ENCODE data around the gene CHIT1. TPM values are rescaled to one million over a fixed set of nuclear protein-coding genes. Genes with fewer than 3 reads are reported as not detected.

Gene CHIT1
- total RNA-seq, 1 experiment from 2014 or later = not detected

DNA sequence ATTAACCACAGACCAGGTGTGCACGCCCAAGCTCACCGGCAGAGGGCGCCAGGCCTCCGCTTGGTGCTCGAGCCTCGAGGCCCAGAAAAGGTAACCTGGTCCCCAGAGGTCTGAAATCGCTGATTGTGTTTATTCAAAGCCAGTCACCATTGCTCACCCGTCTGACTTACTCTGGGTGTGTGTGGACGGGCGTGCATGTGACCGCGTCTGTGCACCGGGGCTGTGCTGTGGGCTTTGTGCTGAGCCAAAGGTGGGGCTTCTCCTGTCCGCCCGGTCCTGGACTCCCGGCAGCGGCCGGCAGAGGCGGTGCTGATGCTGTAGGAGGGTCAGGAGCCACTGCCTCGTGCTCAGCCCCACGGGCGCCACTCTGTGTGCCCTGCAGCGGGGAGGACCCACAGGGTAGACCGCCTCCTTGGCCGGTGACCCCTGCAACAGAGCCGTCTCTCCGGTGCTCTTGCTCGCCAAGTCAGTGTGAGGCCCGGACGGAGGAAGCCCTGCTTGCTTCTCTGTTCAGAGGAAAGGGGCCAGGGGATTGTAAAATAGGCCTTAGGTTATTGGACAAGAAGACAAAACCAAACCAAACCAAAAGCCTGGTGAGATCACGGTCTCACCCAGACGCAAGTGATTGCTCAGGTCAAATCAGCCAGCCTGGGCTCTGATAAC lies 43.9 kb upstream of the CHIT1 start:
- Histone ChIP-seq H3K9ac (ENCODE audit: low read length) (peak overlapping the region; percentile 17; the same call in 1 of the 2 replicates), H3K36me3 (ENCODE audit: control insufficient read depth in 1 of 2, insufficient read depth in 2 of 2, low read length in 2 of 2) (no peaks in the 10 kb centered on the region), H3K4me2 (ENCODE audit: low read length) (peak overlapping the region; percentile 77), H3K27me3 (ENCODE audit: insufficient read depth, low read length) (no peaks in the 10 kb centered on the region), H3K4me1 (ENCODE audit: control insufficient read depth in 1 of 2, insufficient read depth in 2 of 2, low read length in 2 of 2) (peaks cover 0 to 29% of the 10 kb centered on the region in 2 experiments; a peak in 2 of 4 replicates), H3K79me2 (ENCODE audit: insufficient read depth, low read length) (no peaks in the 10 kb centered on the region), H4K20me1 (ENCODE audit: insufficient read depth) (no peaks in the 10 kb centered on the region), H2AFZ (ENCODE audit: low read depth, low read length, poor library complexity, severe bottlenecking) (peak overlapping the region; percentile 60), H3K27ac (ENCODE audit: low read depth, low read length) (no peak overlapping the region; the same call in 1 of the 2 replicates), H3K9me2 (ENCODE audit: insufficient read depth) (no peaks in the 10 kb centered on the region), H3K4me3 (replicated peaks in 1 of 2; ENCODE audit: low read depth in 1 of 2, low read length in 2 of 2) (peak overlapping the region; percentile 15 to 45; a peak in 3 of 4 replicates), H3K9me3 (ENCODE audit: control insufficient read depth in 1 of 2, insufficient read depth in 1 of 2, low read depth in 1 of 2, low read length in 2 of 2) (no peaks in the 10 kb centered on the region)
- peak; percentile 85 for ATAC-seq
- peak; percentile 71 for DNase-seq (ENCODE audit: low read depth, low spot score)
- ChIA-PET CTCF (interaction anchor here (0.6 to 3.3 kb wide), 32 partner anchors 9 to 427 kb away, joined by 3 to 28 read pairs (median 4); no protein-coding TSS in a partner anchor), POLR2A (interaction anchor here (0.9 kb wide), 1 partner anchor 53 kb away, joined by 6 read pairs; no protein-coding TSS in a partner anchor), RAD21 (ENCODE audit: low non-redundant PET in 1 of 2, low total read pairs in 2 of 2, uncharacterized antibody in 2 of 2, unreplicated experiment in 2 of 2) (interaction anchor here (0.7 to 1.4 kb wide), 7 partner anchors 17 to 401 kb away, joined by 3 to 6 read pairs (median 4); no protein-coding TSS in a partner anchor)
- no peak for TF ChIP-seq ELF1 (IDR thresholded peaks at IDR 0.05; ENCODE audit: borderline replicate concordance, low read depth)
- no peak for TF ChIP-seq ZFX (IDR thresholded peaks at IDR 0.05)
- TF ChIP-seq, protein P1, sequence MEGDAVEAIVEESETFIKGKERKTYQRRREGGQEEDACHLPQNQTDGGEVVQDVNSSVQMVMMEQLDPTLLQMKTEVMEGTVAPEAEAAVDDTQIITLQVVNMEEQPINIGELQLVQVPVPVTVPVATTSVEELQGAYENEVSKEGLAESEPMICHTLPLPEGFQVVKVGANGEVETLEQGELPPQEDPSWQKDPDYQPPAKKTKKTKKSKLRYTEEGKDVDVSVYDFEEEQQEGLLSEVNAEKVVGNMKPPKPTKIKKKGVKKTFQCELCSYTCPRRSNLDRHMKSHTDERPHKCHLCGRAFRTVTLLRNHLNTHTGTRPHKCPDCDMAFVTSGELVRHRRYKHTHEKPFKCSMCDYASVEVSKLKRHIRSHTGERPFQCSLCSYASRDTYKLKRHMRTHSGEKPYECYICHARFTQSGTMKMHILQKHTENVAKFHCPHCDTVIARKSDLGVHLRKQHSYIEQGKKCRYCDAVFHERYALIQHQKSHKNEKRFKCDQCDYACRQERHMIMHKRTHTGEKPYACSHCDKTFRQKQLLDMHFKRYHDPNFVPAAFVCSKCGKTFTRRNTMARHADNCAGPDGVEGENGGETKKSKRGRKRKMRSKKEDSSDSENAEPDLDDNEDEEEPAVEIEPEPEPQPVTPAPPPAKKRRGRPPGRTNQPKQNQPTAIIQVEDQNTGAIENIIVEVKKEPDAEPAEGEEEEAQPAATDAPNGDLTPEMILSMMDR (IDR thresholded peaks at IDR 0.05 in 2 of 3, conservative IDR thresholded peaks at IDR 0.05 in 1 of 3; ENCODE audit: borderline replicate concordance in 1 of 3, insufficient read depth in 1 of 3, low read depth in 2 of 3, low read length in 2 of 3) = peak; percentile 93 to 98 (median 98)
- TF ChIP-seq, protein P2, sequence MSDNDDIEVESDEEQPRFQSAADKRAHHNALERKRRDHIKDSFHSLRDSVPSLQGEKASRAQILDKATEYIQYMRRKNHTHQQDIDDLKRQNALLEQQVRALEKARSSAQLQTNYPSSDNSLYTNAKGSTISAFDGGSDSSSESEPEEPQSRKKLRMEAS (IDR thresholded peaks at IDR 0.05) = peak; percentile 75
- TF ChIP-seq POLR2A (IDR thresholded peaks at IDR 0.05; ENCODE audit: borderline replicate concordance, extremely low read depth, insufficient read depth, insufficient read length) = no peak
- TF ChIP-seq CEBPB (IDR thresholded peaks at IDR 0.05; ENCODE audit: low read depth) = no peak
- TF ChIP-seq RAD21 (IDR thresholded peaks at IDR 0.05; ENCODE audit: low read depth) = peak; percentile 100
- TF ChIP-seq, protein P3, sequence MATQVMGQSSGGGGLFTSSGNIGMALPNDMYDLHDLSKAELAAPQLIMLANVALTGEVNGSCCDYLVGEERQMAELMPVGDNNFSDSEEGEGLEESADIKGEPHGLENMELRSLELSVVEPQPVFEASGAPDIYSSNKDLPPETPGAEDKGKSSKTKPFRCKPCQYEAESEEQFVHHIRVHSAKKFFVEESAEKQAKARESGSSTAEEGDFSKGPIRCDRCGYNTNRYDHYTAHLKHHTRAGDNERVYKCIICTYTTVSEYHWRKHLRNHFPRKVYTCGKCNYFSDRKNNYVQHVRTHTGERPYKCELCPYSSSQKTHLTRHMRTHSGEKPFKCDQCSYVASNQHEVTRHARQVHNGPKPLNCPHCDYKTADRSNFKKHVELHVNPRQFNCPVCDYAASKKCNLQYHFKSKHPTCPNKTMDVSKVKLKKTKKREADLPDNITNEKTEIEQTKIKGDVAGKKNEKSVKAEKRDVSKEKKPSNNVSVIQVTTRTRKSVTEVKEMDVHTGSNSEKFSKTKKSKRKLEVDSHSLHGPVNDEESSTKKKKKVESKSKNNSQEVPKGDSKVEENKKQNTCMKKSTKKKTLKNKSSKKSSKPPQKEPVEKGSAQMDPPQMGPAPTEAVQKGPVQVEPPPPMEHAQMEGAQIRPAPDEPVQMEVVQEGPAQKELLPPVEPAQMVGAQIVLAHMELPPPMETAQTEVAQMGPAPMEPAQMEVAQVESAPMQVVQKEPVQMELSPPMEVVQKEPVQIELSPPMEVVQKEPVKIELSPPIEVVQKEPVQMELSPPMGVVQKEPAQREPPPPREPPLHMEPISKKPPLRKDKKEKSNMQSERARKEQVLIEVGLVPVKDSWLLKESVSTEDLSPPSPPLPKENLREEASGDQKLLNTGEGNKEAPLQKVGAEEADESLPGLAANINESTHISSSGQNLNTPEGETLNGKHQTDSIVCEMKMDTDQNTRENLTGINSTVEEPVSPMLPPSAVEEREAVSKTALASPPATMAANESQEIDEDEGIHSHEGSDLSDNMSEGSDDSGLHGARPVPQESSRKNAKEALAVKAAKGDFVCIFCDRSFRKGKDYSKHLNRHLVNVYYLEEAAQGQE (IDR thresholded peaks at IDR 0.05; ENCODE audit: low read depth) = no peak
- TF ChIP-seq, protein P4, sequence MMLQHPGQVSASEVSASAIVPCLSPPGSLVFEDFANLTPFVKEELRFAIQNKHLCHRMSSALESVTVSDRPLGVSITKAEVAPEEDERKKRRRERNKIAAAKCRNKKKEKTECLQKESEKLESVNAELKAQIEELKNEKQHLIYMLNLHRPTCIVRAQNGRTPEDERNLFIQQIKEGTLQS (IDR thresholded peaks at IDR 0.05) = no peak
- TF ChIP-seq EZH2phosphoT487 (IDR thresholded peaks at IDR 0.05; ENCODE audit: borderline replicate concordance) = no peak
- intact Hi-C loops (cut with micrococcal nuclease) = loop anchor here (1.0 to 2.0 kb wide), 3 partner anchors 65 to 429 kb away; no protein-coding TSS in a partner anchor
- BruUV-seq (replicated peaks) = no TSS peak

All from HCT116 (cell line).